Stimulated activated CD4-positive, alpha-beta T cell treated with anti-CD3 and anti-CD28 coated beads, Interleukin-15, amount 100 ng/mL, for 1 hour (primary cell): ENCODE data around the gene OR2AG1.
"Not testable (repeated sequence)": the region's sequence is repeated elsewhere in the genome, so short reads cannot be mapped to it uniquely, and the experiment has no call there.

Source experiments
- DNase-seq, 2 donors: peaks; one replicate each; pipeline ENCODE4 v3.0.0-alpha.2; 2020; ENCODE audit warnings: low read depth in 1 of 2, low spot score in 1 of 2

The OR2AG1 gene

GRCh38 chr11:6780829-6781228 is 2.0 kb upstream of the OR2AG1 start:
- no peak for DNase-seq

- DNase-seq = no peak
Measured at GRCh38 chr11:6790546-6790945, 7.7 kb downstream of the OR2AG1 start.

- DNase-seq = no peak
Measured at GRCh38 chr11:6794639-6795038, 11.8 kb downstream of the OR2AG1 start.

GRCh38 chr11:6799402-6799801 is 16.6 kb downstream of the OR2AG1 start, which contains the start of gene OR6A2:
Gene OR6A2 (minus strand): TSS chr11:6799689. CDS start chr11:6795708, 3,981 bp downstream.
- DNase-seq = no peak

- not testable (repeated sequence) for DNase-seq
Measured at GRCh38 chr11:6801075-6801474, 18.3 kb downstream of the OR2AG1 start.

- no peak for DNase-seq
Measured at GRCh38 chr11:6812390-6813005, 29.7 kb downstream of the OR2AG1 start.

GRCh38 chr11:6813656-6814055 is 30.8 kb downstream of the OR2AG1 start:
- DNase-seq = no peak

GRCh38 chr11:6817694-6818093 is 34.9 kb downstream of the OR2AG1 start:
- DNase-seq = no peak

GRCh38 chr11:6818967-6819366 is 36.1 kb downstream of the OR2AG1 start:
- DNase-seq = no peak

GRCh38 chr11:6824136-6824823 is 41.5 kb downstream of the OR2AG1 start:
- DNase-seq = no peak

GRCh38 chr11:6825231-6825744 is 42.5 kb downstream of the OR2AG1 start:
- DNase-seq = no peak

GRCh38 chr11:6828103-6828502 is 45.3 kb downstream of the OR2AG1 start:
- no peak for DNase-seq

GRCh38 chr11:6833356-6833755 is 50.5 kb downstream of the OR2AG1 start:
- DNase-seq = no peak

- DNase-seq = no peak
Measured at GRCh38 chr11:6834021-6834420, 51.2 kb downstream of the OR2AG1 start.
